Measurements from ENCODE around the gene TSPAN9. TPM values are rescaled to one million over a fixed set of nuclear protein-coding genes. Genes with fewer than 3 reads are reported as not detected.

Gene TSPAN9
- total and polyA plus RNA-seq, 4 donors: 7.1 to 50.6 (median 35.5) TPM

GRCh38 chr12:3257411-3257810, 180.2 kb downstream of the TSPAN9 start:
- ATAC-seq (ENCODE audit: low FRiP score): no peak
- Histone ChIP-seq H3K36me3 (ENCODE audit: control insufficient read depth in 1 of 2, insufficient read depth in 2 of 2, low read length in 1 of 2) (no peaks in the 10 kb centered on the region), H3K4me1 (ENCODE audit: control insufficient read depth in 1 of 2, insufficient read depth in 2 of 2, low read length in 2 of 2) (peaks cover 2 to 6% of the 10 kb centered on the region in 2 donors), H3K4me3 (ENCODE audit: low read length in 2 of 2) (no peak overlapping the region), H3K9me3 (ENCODE audit: control insufficient read depth, low read length) (no peaks in the 10 kb centered on the region), H3K27ac (ENCODE audit: low read depth in 1 of 2, low read length in 2 of 2) (no peak overlapping the region), H3K27me3 (ENCODE audit: control insufficient read depth in 1 of 2, insufficient read depth in 2 of 2, low read length in 1 of 2) (no peaks in the 10 kb centered on the region)
- 82 to 84% methylated on average over 7 of the region's 7 CpGs for WGBS, 2 donors
- intact Hi-C loops (cut with DNase I): no loop called here
- no peak for DNase-seq

- Histone ChIP-seq H3K27ac (ENCODE audit: low read depth in 1 of 2, low read length in 2 of 2) (no peak overlapping the region), H3K9me3 (ENCODE audit: control insufficient read depth, low read length) (no peaks in the 10 kb centered on the region), H3K27me3 (ENCODE audit: control insufficient read depth in 1 of 2, insufficient read depth in 2 of 2, low read length in 1 of 2) (no peaks in the 10 kb centered on the region), H3K4me3 (ENCODE audit: low read length in 2 of 2) (no peak overlapping the region), H3K36me3 (ENCODE audit: control insufficient read depth in 1 of 2, insufficient read depth in 2 of 2, low read length in 1 of 2) (no peaks in the 10 kb centered on the region), H3K4me1 (ENCODE audit: control insufficient read depth in 1 of 2, insufficient read depth in 2 of 2, low read length in 2 of 2) (peaks cover 0 to 2% of the 10 kb centered on the region in 2 donors)
- ATAC-seq (ENCODE audit: low FRiP score) (no peak), DNase-seq (no peak)
- 92 to 94% methylated on average over 8 of the region's 8 CpGs for WGBS, 2 donors
- intact Hi-C loops (cut with DNase I): no loop called here
Observed at GRCh38 chr12:3259973-3260372, 182.8 kb downstream of the TSPAN9 start.

GRCh38 chr12:3261782-3262359, 184.7 kb downstream of the TSPAN9 start:
- Histone ChIP-seq H3K4me1 (ENCODE audit: control insufficient read depth in 1 of 2, insufficient read depth in 2 of 2, low read length in 2 of 2) (peaks cover 0 to 2% of the 10 kb centered on the region in 2 donors), H3K4me3 (ENCODE audit: low read length in 2 of 2) (no peak overlapping the region), H3K9me3 (ENCODE audit: control insufficient read depth, low read length) (no peaks in the 10 kb centered on the region), H3K36me3 (ENCODE audit: control insufficient read depth in 1 of 2, insufficient read depth in 2 of 2, low read length in 1 of 2) (no peaks in the 10 kb centered on the region), H3K27me3 (ENCODE audit: control insufficient read depth in 1 of 2, insufficient read depth in 2 of 2, low read length in 1 of 2) (no peaks in the 10 kb centered on the region), H3K27ac (ENCODE audit: low read depth in 1 of 2, low read length in 2 of 2) (peak overlapping the region in 1 of 2 donors; percentile 13)
- WGBS, 2 donors: 15 to 16% methylated on average over 11 of the region's 11 CpGs
- DNase-seq (no peak), ATAC-seq (ENCODE audit: low FRiP score) (peak; percentile 31)
- intact Hi-C loops (cut with DNase I): no loop called here

- DNase-seq: no peak
- 56 to 65% methylated on average over 10 of the region's 10 CpGs for WGBS, 2 donors
- no peak for ATAC-seq (ENCODE audit: low FRiP score)
- Histone ChIP-seq H3K27ac (ENCODE audit: low read depth in 1 of 2, low read length in 2 of 2) (no peak overlapping the region), H3K9me3 (ENCODE audit: control insufficient read depth, low read length) (no peaks in the 10 kb centered on the region), H3K4me3 (ENCODE audit: low read length in 2 of 2) (no peak overlapping the region), H3K27me3 (ENCODE audit: control insufficient read depth in 1 of 2, insufficient read depth in 2 of 2, low read length in 1 of 2) (no peaks in the 10 kb centered on the region), H3K4me1 (ENCODE audit: control insufficient read depth in 1 of 2, insufficient read depth in 2 of 2, low read length in 2 of 2) (peaks cover 0 to 2% of the 10 kb centered on the region in 2 donors), H3K36me3 (ENCODE audit: control insufficient read depth in 1 of 2, insufficient read depth in 2 of 2, low read length in 1 of 2) (no peaks in the 10 kb centered on the region)
- intact Hi-C loops (cut with DNase I): no loop called here
Observed at GRCh38 chr12:3262470-3262869, 185.3 kb downstream of the TSPAN9 start.

- no peak for ATAC-seq (ENCODE audit: low FRiP score)
- H3K36me3 ChIP-seq (ENCODE audit: control insufficient read depth in 1 of 2, insufficient read depth in 2 of 2, low read length in 1 of 2): no peaks in the 10 kb centered on the region
- H3K4me1 ChIP-seq (ENCODE audit: control insufficient read depth in 1 of 2, insufficient read depth in 2 of 2, low read length in 2 of 2): peaks cover 0 to 2% of the 10 kb centered on the region in 2 donors
- no peak overlapping the region for H3K4me3 ChIP-seq (ENCODE audit: low read length in 2 of 2)
- 91 to 94% methylated on average over 13 of the region's 13 CpGs for WGBS, 2 donors
- intact Hi-C loops (cut with DNase I): no loop called here
- no peaks in the 10 kb centered on the region for H3K27me3 ChIP-seq (ENCODE audit: control insufficient read depth in 1 of 2, insufficient read depth in 2 of 2, low read length in 1 of 2)
- no peak overlapping the region for H3K27ac ChIP-seq (ENCODE audit: low read depth in 1 of 2, low read length in 2 of 2)
- no peak for DNase-seq
- no peaks in the 10 kb centered on the region for H3K9me3 ChIP-seq (ENCODE audit: control insufficient read depth, low read length)
Observed at GRCh38 chr12:3263282-3263681, 186.1 kb downstream of the TSPAN9 start.

GRCh38 chr12:3263939-3264922, 187.1 kb downstream of the TSPAN9 start:
- DNase-seq (no peak), ATAC-seq (ENCODE audit: low FRiP score) (no peak)
- intact Hi-C loops (cut with DNase I): no loop called here
- Histone ChIP-seq H3K4me3 (ENCODE audit: low read length in 2 of 2) (no peak overlapping the region), H3K27ac (ENCODE audit: low read depth in 1 of 2, low read length in 2 of 2) (no peak overlapping the region), H3K9me3 (ENCODE audit: control insufficient read depth, low read length) (no peaks in the 10 kb centered on the region), H3K27me3 (ENCODE audit: control insufficient read depth in 1 of 2, insufficient read depth in 2 of 2, low read length in 1 of 2) (no peaks in the 10 kb centered on the region), H3K4me1 (ENCODE audit: control insufficient read depth in 1 of 2, insufficient read depth in 2 of 2, low read length in 2 of 2) (peaks cover 0 to 2% of the 10 kb centered on the region in 2 donors), H3K36me3 (ENCODE audit: control insufficient read depth in 1 of 2, insufficient read depth in 2 of 2, low read length in 1 of 2) (no peaks in the 10 kb centered on the region)
- 68 to 90% methylated on average over 33 to 35 of the region's 35 CpGs for WGBS, 2 donors

GRCh38 chr12:3265406-3265805, 188.2 kb downstream of the TSPAN9 start:
- DNase-seq (no peak), ATAC-seq (ENCODE audit: low FRiP score) (no peak)
- intact Hi-C loops (cut with DNase I): no loop called here
- Histone ChIP-seq H3K27me3 (ENCODE audit: control insufficient read depth in 1 of 2, insufficient read depth in 2 of 2, low read length in 1 of 2) (no peaks in the 10 kb centered on the region), H3K36me3 (ENCODE audit: control insufficient read depth in 1 of 2, insufficient read depth in 2 of 2, low read length in 1 of 2) (no peaks in the 10 kb centered on the region), H3K9me3 (ENCODE audit: control insufficient read depth, low read length) (no peaks in the 10 kb centered on the region), H3K4me3 (ENCODE audit: low read length in 2 of 2) (no peak overlapping the region), H3K4me1 (ENCODE audit: control insufficient read depth in 1 of 2, insufficient read depth in 2 of 2, low read length in 2 of 2) (peaks cover 0 to 2% of the 10 kb centered on the region in 2 donors), H3K27ac (ENCODE audit: low read depth in 1 of 2, low read length in 2 of 2) (no peak overlapping the region)
- 95 to 97% methylated on average over 8 of the region's 8 CpGs for WGBS, 2 donors

- 72 to 84% methylated on average over 8 of the region's 8 CpGs for WGBS, 2 donors
- ATAC-seq (ENCODE audit: low FRiP score) (no peak), DNase-seq (no peak)
- intact Hi-C loops (cut with DNase I): no loop called here
- Histone ChIP-seq H3K27me3 (ENCODE audit: control insufficient read depth in 1 of 2, insufficient read depth in 2 of 2, low read length in 1 of 2) (no peaks in the 10 kb centered on the region), H3K9me3 (ENCODE audit: control insufficient read depth, low read length) (no peaks in the 10 kb centered on the region), H3K27ac (ENCODE audit: low read depth in 1 of 2, low read length in 2 of 2) (no peak overlapping the region), H3K4me1 (ENCODE audit: control insufficient read depth in 1 of 2, insufficient read depth in 2 of 2, low read length in 2 of 2) (peaks cover 0 to 2% of the 10 kb centered on the region in 2 donors), H3K36me3 (ENCODE audit: control insufficient read depth in 1 of 2, insufficient read depth in 2 of 2, low read length in 1 of 2) (no peaks in the 10 kb centered on the region), H3K4me3 (ENCODE audit: low read length in 2 of 2) (no peak overlapping the region)
Observed at GRCh38 chr12:3266638-3267037, 189.5 kb downstream of the TSPAN9 start.

Measured in aorta (tissue), 5 donors.